ENCODE measurements around the gene SPOCK1. TPM values are rescaled to one million over a fixed set of nuclear protein-coding genes. Genes with fewer than 3 reads are reported as not detected.
A peak's percentile ranks its signal among the peaks of the same experiment; 100 is the strongest.

Gene SPOCK1
- total and polyA plus RNA-seq, 9 of the 15 experiments (the other 6 are each of a cell fraction or from before 2014, with no cell fraction given) = 0.01 to 0.35 (median 0.04) TPM; not detected in 6

- TF ChIP-seq SAFB2 (IDR thresholded peaks at IDR 0.05; ENCODE audit: borderline replicate concordance, low read depth, low read length, severe bottlenecking) (no peak), MYBL2 (IDR thresholded peaks at IDR 0.05; ENCODE audit: low read depth) (no peak), MYBL2 (CRISPR knock-in tag; IDR thresholded peaks at IDR 0.05; ENCODE audit: borderline replicate concordance) (no peak), MCM2 (IDR thresholded peaks at IDR 0.05; ENCODE audit: low read depth) (no peak), XRCC3 (IDR thresholded peaks at IDR 0.05) (no peak), HNRNPUL1 (IDR thresholded peaks at IDR 0.05; ENCODE audit: low read length) (no peak), ATF2 (CRISPR knock-in tag; IDR thresholded peaks at IDR 0.05) (no peak), NFXL1 (CRISPR knock-in tag; IDR thresholded peaks at IDR 0.05) (no peak), THRA (IDR thresholded peaks at IDR 0.05) (no peak), ARID1B (IDR thresholded peaks at IDR 0.05) (peak; percentile 54), ILF3 (IDR thresholded peaks at IDR 0.05; ENCODE audit: borderline replicate concordance) (no peak), CEBPB (tag; IDR thresholded peaks at IDR 0.05) (peak; percentile 65), NRF1 (conservative IDR thresholded peaks at IDR 0.05 in 1 of 2, IDR thresholded peaks at IDR 0.05 in 1 of 2) (peak; percentile 12 to 18; a peak in 1 of 4 replicates), ELF4 (CRISPR knock-in tag; IDR thresholded peaks at IDR 0.05) (no peak), REST (IDR thresholded peaks at IDR 0.05; ENCODE audit: borderline replicate concordance) (peak; percentile 7; the same call in 1 of the 2 replicates), REST (CRISPR knock-in tag; IDR thresholded peaks at IDR 0.05; ENCODE audit: low read depth) (no peak), ZNF316 (IDR thresholded peaks at IDR 0.05) (peak; percentile 85), ARID2 (IDR thresholded peaks at IDR 0.05) (no peak), POLR2AphosphoS2 (IDR thresholded peaks at IDR 0.05; ENCODE audit: low read length) (no peak), MAFK (IDR thresholded peaks at IDR 0.05; ENCODE audit: low read length) (peak; percentile 42; the same call in 1 of the 2 replicates), SPI1 (IDR thresholded peaks at IDR 0.05; ENCODE audit: borderline replicate concordance, low read depth, low read length) (no peak)
Measured at GRCh38 chr5:137220523-137220927, 278.6 kb downstream of the SPOCK1 start (continued).
